GM21390 (cell line): ENCODE data around the gene SLC37A2.
"Not testable (repeated sequence)": the region's sequence is repeated elsewhere in the genome, so short reads cannot be mapped to it uniquely, and the experiment has no call there.

Source experiments
- ATAC-seq: cut with Tn5 transposase; IDR thresholded peaks from one replicate; pipeline ENCODE4 v1.9.1; 2021; ENCODE audit not compliant: unreplicated experiment

Gene SLC37A2

DNA sequence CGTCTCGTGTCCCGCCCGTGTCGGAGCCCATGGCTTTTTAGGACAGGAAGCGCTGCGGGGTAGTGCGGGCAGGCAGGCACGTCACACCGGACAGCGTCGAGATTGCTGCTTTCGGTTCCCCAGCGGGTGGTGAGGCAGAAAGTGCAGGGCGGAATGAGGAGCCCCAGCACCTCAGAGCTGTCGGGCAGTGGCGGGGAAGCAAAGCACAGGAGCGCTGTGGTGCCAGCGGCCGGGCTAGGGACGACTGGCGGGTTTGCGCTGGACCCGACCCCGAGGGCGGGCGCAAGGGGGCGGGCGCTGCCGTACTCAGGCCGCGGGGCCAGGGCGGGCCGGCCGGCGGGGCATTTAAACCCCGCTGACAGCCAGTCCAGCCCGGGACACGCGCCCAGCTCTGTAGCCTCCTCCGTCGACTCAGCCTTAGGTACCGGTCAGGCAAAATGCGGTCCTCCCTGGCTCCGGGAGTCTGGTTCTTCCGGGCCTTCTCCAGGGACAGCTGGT is at the start of gene SLC37A2:
SLC37A2 (plus strand) TSS at position 375 of the 498 bp plus-strand sequence; CDS start at position 438, 63 bp downstream.
- peak; percentile 90 for ATAC-seq

DNA sequence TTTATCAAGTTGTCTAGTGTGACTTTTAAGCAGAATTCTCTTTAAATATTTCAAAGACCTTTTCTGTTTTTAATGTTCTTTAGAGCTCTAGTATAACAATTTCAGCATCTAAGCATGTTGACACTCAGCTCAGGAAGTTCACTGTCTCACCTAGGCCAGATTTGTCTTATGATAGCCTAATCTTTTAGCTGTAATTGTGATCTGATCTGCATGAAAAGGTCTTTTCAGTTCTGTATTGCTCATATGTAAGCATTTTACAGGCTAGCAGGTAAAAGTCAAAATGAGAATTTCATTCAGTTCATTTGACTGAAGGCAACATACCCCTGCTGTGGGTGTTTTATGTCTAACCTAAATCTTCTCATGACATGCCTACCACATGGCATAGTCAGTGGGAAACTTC is 46.7 kb upstream of the SLC37A2 start:
- ATAC-seq = no peak

DNA sequence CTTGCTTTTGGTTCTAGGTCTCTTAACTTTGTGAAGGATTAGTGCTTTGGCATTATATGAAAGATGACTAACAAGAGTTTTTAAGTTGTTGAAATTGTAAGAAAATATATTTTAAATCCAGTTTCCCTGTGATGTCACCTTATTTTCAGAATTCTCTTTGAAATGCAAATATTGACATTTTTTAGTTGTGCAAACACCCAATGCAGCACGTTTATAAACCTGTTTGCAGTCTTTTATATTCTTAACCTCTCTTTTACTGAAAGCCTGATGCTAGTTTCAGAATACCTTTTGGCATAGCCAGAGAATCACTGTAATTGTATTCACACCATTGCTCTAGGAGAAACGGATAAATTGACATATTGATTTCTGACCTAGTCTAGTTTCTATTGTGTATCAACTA is 42.8 kb upstream of the SLC37A2 start:
- no peak for ATAC-seq

DNA sequence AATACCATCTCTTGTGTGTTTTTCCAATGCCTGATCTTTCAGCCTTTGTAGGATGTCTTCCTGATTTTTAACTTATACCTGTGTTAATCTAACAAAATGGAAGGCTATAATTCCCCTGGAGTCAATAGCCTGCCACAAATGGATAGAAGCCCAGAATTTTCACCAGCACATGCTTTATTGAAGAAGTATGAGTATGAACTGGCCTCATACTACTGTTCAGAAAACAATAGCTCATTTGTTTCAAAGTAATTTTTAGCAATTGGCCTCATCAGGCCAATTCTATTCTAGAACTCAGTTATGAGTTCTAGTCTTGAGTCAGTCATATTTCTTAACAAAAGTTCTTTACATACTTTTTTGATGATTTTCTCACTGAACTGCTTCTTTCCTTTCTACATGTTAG is 40.6 kb upstream of the SLC37A2 start:
- ATAC-seq = no peak

DNA sequence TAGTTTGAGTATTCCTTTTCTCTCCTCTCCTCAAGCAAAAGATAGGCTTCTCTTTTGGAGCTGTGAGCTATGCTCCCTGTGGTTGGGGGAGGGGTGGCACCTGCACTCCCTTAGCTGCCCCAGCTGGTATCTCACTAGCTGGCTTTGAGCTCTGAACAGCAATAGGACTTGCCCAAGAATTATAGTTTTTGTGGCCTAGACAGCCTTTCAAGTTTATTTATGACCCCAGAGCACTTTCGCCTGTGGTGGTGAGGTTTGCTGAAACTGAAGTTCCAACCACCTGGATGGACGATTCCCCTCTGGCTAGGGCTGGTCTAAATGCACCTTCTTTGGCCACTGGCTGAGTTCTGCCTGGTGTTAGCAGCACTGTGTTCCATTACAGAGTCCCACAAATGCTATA is 37.1 kb upstream of the SLC37A2 start:
- no peak for ATAC-seq

DNA sequence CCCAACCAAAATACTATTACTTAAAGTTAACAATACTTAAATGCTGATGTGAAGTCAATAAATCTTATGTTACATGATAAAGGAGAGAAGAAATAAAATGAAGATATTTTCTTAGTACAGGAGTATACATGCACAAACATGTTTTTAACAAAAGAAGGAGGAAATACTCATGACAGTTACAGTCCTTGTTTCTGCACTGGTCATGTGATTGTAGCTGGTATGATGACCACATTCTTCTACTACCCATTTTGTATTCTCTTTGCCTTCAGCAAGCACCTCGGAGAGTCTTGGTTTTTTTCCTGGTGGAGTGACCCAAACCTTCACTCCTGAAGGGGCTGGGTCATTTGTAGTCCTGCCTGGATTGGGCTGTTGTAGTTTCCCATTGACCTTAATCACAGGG is 33.7 kb upstream of the SLC37A2 start:
- ATAC-seq = not testable (repeated sequence)

DNA sequence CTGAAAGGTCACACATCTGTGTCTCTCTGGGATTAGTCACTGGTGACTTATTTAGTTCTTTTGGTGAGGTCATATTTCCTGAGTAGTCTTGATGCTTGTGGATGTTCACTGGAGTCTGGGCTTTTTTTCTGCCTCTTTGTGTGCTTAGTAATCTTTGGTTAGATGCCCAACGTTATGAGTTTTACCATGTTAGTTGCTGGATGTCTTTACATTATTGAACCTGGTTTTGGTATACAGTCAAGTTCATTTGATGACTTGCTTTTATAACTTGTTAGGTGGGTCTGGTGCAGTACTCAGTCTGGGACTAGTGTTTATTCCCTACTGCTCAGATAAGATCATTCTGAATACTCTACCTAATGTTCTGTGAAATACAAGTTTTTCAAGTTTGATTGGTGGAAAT is 26.2 kb upstream of the SLC37A2 start:
- no peak for ATAC-seq

DNA sequence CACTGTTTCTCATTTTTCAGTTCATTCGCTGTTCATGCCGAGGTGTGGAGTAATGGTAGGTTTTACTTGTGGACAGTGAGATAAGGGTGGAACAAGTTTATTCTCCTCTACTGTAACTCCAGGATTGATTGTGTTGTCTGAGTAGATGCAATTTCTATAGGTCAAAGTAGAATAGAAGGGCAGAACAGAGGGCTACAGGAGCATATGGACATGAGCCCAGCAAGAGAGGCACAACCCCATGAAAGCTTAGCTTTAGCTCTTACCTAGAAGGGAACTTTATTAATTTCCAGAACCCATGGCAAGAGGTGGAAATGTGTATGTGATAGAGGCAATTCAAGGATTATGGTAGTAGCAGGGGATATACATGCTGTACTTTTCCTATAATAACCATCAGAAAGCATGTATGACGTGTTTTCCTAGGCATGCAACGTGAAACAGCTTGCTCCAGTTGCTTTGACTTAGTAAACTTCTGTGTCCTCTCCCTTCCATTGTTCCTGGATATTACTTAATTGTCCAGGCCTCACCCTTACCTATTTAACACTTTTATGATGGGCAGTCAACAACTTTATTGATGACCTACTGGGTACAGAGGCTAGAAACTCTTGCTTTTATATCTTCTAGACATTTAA is 13.8 kb upstream of the SLC37A2 start:
- ATAC-seq = no peak

DNA sequence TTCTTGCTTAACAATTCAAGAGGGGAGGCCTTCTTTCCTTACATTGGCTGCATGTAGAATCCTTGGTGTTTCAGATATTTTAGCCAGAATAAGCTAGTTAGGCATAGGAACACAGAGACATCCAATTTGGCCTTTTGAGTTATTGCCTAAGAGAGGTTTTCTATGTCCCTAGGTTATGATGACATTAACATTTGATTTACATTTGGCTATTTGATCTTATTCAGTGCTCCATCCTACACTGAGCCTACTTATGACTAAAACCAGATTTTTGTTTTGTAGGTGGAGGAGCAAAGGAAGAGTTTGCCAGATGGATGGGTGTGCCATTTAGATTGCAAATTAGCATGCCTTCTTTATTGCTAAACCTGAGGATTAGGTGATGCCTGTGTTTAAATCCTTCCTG is 11.1 kb upstream of the SLC37A2 start:
- ATAC-seq = no peak

DNA sequence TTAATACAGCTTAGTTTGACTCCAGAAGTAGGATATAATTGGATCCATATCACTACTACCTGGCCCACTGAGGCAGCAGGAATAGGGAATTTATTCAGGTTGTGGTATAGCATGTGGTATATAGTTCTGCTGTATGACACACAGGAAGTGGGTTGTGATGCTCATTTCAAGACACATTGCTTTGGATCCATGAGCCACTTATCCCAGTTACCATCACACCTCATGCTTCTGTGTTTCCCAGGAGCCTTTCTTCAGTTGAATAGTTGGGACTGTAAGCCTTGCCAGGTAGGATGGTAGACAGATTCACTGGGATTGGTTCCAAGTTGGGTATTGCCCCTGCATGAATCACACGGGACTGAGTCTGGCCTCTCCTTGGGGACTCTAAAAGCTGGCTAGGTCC is 9.9 kb upstream of the SLC37A2 start:
- ATAC-seq = no peak

DNA sequence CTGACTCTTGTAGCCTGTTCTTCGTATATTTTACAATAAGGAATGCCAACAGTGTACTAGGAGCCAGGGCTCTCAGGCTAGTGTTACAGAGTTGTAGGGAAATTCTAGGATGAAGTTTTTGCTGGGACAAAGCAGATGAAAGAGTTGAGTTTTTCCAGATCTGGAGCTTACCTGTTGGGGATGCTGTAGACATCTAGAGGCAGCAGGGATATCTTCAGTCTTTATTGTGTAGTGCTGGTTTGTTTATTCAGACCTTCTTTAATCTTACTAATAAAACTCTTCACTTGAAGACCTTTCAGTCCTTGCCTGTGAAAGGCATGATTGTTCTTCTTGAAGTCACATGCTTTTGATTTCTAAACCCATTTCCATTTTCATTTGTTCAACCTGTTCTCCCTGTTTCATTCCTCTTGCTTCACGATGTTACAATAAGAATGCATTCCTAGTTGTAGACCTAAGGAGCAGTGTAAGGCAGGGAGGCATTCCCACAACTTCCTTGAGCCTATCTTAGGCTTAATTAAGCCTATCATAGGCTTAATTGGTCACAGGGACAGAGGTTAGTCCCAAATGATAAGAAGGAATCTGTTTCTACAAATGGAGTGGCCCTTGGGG is 7.9 kb upstream of the SLC37A2 start:
- no peak for ATAC-seq

DNA sequence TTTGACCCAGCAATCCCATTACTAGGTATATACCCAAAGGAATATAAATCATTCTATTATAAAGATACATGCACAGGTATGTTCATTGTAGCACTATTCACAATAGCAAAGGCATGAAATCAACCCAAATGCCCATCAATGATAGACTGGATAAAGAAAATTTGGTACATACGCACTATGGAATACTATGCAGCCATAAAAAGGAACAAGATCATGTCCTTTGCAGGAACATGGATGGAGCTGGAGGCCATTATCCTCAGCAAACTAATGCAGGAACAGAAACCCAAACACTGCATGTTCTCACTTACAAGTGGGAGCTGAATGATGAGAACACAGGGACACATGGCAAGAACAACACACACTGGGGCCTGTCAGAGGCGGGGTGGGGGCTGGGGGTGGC is 7.0 kb upstream of the SLC37A2 start:
- ATAC-seq = not testable (repeated sequence)

DNA sequence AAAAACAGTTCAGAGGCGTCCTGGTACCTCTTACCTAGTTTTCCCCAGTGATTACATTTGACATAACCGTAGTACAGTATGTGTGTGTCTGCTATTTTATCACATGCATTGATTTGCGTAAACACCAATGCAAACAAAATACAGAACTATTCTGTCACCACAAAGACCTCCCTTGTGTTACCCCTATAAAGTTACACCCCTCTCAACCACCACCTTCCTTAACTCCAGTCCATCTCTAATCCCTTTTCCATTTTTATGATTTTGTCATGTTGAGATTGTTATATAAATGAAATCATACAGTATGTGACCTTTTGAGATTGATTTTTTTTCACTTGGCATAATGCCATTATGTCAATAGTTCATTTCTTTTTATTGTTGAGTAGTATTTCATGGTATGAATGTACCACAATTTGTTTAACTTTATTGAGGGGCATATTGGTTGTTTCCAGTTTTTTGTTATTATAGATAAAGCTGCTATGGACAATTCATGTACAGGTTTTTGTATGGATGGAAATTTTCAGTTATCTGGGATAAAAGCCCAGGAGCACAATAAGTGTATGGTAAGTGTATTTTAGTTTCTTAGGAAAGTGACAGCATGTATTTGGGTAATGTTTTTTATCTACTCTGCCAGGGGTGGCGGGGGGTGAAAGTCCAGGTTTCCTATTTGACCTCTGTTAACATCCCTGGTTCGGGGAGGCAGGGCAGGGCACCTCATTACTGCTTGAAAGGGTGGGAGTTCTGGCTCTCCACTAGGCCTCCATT is 6.0 kb upstream of the SLC37A2 start:
- ATAC-seq = no peak

DNA sequence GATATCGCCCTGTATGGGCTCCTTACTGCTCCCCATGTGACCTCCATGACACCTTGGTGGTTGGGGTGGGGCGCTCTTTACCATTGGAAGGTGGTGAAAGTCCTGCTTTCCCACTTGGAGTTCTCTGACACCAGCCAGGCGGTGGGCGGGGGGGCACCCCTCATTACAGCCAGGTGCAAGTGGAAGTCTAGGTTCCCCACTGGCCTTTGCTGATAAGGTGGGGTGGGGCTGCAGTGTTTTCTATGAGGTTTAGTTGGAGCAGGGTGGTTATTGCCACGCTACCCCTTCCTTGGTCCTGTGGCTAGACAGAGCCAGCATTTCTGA is 5.5 kb upstream of the SLC37A2 start:
- no peak for ATAC-seq

DNA sequence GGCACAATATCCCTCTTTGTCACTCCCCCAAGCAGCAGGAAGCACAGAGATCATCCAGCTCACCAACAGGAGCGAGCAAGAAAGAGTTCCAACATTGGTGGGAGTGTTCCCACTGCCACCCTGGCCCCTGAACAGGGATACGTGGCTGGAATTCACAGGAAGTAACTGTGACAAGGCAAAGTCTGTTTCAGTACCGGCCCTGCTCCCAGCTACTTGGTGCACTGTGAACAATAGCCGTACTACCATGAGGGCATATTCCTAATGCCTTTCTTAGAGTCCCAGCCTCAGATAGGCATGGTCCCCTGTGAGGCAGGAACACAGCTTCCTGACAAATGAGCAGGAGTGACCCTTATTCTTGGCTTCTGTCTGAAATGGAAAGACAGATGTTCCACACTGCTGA is 1.8 kb upstream of the SLC37A2 start:
- no peak for ATAC-seq

DNA sequence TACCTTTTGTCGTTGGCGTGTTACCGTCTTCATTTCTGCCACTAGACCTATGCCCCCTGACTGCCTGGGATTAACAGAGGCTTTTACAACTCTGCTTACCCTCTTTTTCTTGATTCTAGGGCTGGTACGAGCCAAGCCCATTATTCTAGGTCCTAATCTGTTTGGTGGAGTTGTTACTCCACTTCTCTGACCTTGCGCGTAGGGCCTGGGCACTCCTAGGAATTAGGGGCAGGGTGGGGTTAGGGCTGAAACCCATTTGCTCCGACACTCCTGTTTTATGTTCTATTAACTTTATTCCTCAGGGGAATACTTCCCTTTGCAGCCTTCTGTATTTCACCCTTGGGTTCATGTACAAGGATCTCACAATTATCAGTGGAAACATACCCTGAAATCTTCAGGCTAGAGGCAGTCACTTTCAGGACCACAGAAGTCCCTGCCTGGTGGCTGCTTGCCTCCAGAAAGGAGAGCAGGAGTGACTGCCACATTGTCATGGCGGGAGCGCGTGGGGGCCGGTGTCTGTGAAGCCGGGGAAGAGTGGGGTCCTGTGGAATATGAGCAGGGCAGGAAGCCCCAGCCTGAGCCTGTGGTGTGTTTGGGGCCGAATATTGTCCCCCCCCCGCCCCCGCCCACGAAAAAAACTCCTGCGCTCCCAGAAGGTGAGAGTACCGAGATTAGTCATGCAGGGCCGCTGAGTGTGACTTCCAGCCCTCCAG is 731 bp upstream of the SLC37A2 start:
- ATAC-seq = peak; percentile 1

DNA sequence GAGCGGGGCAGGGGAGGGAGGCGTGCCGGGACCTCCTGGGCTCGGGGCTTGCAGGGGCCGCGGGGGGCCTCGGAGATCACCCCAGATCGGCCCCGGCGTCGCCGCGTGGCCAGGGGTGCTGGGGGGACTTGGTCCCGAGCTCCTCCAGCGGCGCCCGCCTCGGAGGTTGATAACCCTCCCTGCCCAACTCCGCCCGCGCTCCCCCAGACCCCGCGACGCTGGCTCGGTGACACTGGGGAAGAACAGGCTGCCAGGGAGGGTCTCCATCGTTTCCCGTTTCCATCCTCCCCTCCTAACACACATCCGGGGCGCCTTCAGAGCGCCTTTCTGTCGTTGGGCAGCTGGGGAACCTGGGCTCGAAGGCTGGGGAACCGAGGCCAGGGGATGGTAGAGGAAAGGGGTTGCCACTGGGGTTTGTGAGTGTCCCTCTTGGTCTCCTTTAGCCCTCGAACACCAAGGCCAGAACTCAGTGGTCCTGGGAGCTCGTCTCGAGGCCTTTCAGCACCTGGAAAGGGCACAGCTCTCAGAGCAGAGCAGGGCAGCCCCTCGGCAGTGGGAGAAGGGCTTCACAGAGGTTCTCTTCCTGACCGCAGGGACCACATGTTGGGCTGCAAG is 431 bp downstream of the SLC37A2 start:
- peak; percentile 31 for ATAC-seq

DNA sequence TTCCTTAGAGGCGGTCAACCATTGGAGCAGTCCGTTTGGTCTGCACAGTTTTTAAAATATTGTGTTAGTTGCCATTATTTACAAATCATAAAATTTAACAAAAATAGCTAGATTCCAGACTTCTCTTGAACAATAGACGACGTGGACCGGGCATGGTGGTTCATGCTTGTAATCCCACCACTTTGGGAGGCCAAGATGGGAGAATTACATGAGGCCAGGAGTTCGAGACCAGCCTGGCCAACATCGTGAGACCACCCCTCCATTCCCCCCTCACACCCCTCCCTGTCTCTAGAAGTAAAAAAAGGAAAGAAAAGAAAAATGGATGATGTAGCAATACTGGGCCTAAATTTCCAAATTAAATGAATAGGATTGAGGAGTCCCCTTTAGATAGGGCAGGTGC is 965 bp downstream of the SLC37A2 start:
- no peak for ATAC-seq

DNA sequence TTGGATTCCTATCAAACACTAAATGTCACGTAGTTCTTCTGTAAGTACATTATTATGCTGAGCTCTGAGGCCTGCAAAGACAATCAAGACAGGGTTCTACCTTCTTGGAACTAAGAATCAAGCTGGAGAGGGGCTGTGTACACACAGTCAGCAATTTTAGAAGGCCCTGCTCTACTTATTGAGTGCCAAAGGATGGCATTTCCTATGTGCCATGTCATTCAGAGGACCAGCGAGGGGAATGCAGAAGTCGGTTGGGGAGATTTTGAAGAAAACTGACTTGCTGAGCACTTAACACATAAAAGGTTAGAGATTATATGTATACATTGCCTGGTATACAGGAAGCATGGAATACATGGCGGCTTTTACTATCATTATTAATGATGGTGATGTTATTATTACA is 5.3 kb downstream of the SLC37A2 start:
- no peak for ATAC-seq

DNA sequence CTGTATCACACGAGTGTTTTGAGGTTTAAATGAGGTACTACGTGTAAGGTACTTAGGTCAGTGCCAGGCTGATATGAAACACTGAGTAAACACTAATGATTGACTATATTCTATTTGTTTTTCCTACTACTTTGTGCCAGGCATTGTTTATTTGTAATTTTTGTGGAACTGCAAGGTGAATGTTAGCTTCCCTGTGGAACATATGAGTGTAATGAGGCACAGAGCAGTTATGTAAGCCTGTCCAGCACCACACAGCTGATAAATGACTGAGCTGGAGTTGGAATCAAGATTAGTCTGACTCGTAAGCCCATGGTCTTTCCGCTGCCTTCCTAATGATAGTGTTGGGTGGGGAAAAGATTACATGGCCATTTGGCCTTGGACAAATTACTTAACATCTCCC is 5.9 kb downstream of the SLC37A2 start:
- no peak for ATAC-seq

DNA sequence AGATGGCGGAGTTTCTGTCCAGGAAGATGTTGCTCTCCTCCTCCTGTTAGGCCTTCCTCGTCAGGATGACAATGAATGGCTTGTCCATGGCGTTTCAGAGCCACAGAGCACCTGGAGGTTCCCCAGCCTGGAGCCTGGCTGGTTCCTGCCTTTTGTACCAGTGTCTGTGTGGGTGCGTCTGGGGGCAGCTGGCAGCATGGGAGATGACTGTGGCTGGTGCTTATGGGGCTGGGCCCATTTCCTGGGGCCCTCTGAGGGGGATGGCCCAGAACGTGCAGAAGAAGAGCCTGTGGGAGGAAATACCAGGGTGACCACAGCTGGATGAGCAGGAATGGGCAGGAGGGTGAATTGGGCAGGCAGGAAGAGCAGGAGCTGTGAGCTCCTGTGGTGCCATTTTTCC is 6.7 kb downstream of the SLC37A2 start:
- ATAC-seq = no peak
